Neuronal stem cell (in vitro differentiated cells): ENCODE measurements around the gene GSE1.
A peak's percentile ranks its signal among the peaks of the same experiment; 100 is the strongest.

Experiments used
- DNase-seq: peaks from one replicate; pipeline ENCODE4 v3.0.0-alpha.2; 2013; ENCODE audit warnings: low spot score
- H2AFZ ChIP-seq: one replicate; pipeline ENCODE4 v1.6.1; 2013; ENCODE audit warnings: mild to moderate bottlenecking, low read length, inconsistent platforms
- H2AK5ac ChIP-seq: 2 replicates; pipeline ENCODE4 v1.6.1; 2013; ENCODE audit warnings: low read depth, mild to moderate bottlenecking, inconsistent platforms, low read length, moderate library complexity, mixed read lengths
- H2BK120ac ChIP-seq: 2 replicates; pipeline ENCODE4 v1.6.1; 2013; ENCODE audit warnings: low read depth, mild to moderate bottlenecking, inconsistent platforms, low read length, moderate library complexity, mixed read lengths
- H2BK12ac ChIP-seq: one replicate; pipeline ENCODE4 v1.6.1; 2013; ENCODE audit warnings: low read length, inconsistent platforms
- H2BK15ac ChIP-seq: 2 replicates; pipeline ENCODE4 v1.6.1; 2013; ENCODE audit warnings: mild to moderate bottlenecking, low read length, inconsistent platforms, mixed read lengths
- H2BK5ac ChIP-seq: one replicate; pipeline ENCODE4 v1.6.1; 2013; ENCODE audit warnings: inconsistent platforms, mild to moderate bottlenecking, low read length, moderate library complexity
- H3K14ac ChIP-seq: one replicate; pipeline ENCODE4 v1.6.1; 2013; ENCODE audit warnings: low read length, inconsistent platforms
- H3K18ac ChIP-seq: 2 replicates; pipeline ENCODE4 v1.6.1; 2013; ENCODE audit warnings: low read length, inconsistent platforms
- H3K23ac ChIP-seq: 2 replicates; pipeline ENCODE4 v1.6.1; 2013; ENCODE audit warnings: low read depth, mild to moderate bottlenecking, mixed read lengths, low read length, inconsistent platforms; ENCODE audit not compliant: poor library complexity
- H3K27ac ChIP-seq: replicated peaks from 3 replicates; pipeline ENCODE4 v1.5.1; 2013; ENCODE audit warnings: low read length, inconsistent platforms
- H3K27me3 ChIP-seq, 3 experiments: 2 replicates each; pipeline ENCODE4 v1.6.1; 2013; ENCODE audit warnings: low read length in 3 of 3, mild to moderate bottlenecking in 2 of 3, inconsistent platforms in 1 of 3, low read depth in 1 of 3, mixed read lengths in 1 of 3, moderate library complexity in 1 of 3; ENCODE audit not compliant: control insufficient read depth in 3 of 3, insufficient read depth in 3 of 3
- H3K36me3 ChIP-seq, 2 donors: replicated peaks in 1 of 2; 2 replicates each; pipeline ENCODE4 v1.6.1; 2013; ENCODE audit warnings: low read length in 2 of 2; ENCODE audit not compliant: control insufficient read depth in 2 of 2, insufficient read depth in 2 of 2
- H3K4ac ChIP-seq: 2 replicates; pipeline ENCODE4 v1.6.1; 2013; ENCODE audit warnings: inconsistent platforms, mild to moderate bottlenecking, low read length, moderate library complexity
- H3K4me1 ChIP-seq, 2 donors: 1 replicate in 1 of 2; 2 replicates in 1 of 2; pipeline ENCODE4 v1.6.1; 2013; ENCODE audit warnings: low read length in 2 of 2, low read depth in 1 of 2; ENCODE audit not compliant: control insufficient read depth in 2 of 2, insufficient read depth in 1 of 2
- H3K4me2 ChIP-seq: one replicate; pipeline ENCODE4 v1.6.1; 2013; ENCODE audit warnings: mild to moderate bottlenecking, low read length, inconsistent platforms; ENCODE audit not compliant: insufficient read depth, poor library complexity, severe bottlenecking
- H3K4me3 ChIP-seq, 2 donors: 2 replicates each; pipeline ENCODE4 v1.5.1; 2013; ENCODE audit warnings: low read length in 2 of 2, mild to moderate bottlenecking in 2 of 2, inconsistent platforms in 1 of 2, moderate library complexity in 1 of 2
- H3K79me1 ChIP-seq: one replicate; pipeline ENCODE4 v1.6.1; 2013; ENCODE audit warnings: low read depth, mild to moderate bottlenecking, inconsistent platforms, low read length, moderate library complexity
- H3K9ac ChIP-seq: one replicate; pipeline ENCODE4 v1.6.1; 2013; ENCODE audit warnings: mild to moderate bottlenecking, low read depth, low read length, inconsistent platforms; ENCODE audit not compliant: poor library complexity
- H3K9me3 ChIP-seq, 2 donors: replicated peaks in 1 of 2; 2 replicates each; pipeline versions ENCODE3 to v1.6.1; 2013; ENCODE audit warnings: low read length in 2 of 2, mild to moderate bottlenecking in 2 of 2, inconsistent platforms in 1 of 2, low read depth in 1 of 2, mixed read lengths in 1 of 2, moderate library complexity in 1 of 2; ENCODE audit not compliant: control insufficient read depth in 2 of 2, insufficient read depth in 1 of 2
- H4K8ac ChIP-seq: one replicate; pipeline ENCODE4 v1.6.1; 2013; ENCODE audit warnings: low read depth, mild to moderate bottlenecking, inconsistent platforms, low read length, moderate library complexity
- H4K91ac ChIP-seq: one replicate; pipeline ENCODE4 v1.6.1; 2013; ENCODE audit warnings: low read length, low read depth, mild to moderate bottlenecking, inconsistent platforms; ENCODE audit not compliant: poor library complexity
- WGBS, 2 donors: extraction: QIAGEN DNeasy Blood & Tissue Kit; methylation state at CpG; one replicate each; pipeline ENCODE4 v1.1.7; 2013; ENCODE audit warnings: missing lambda C conversion rate in 2 of 2, mixed read lengths in 1 of 2; ENCODE audit not compliant: insufficient read length in 2 of 2, insufficient replicate concordance in 1 of 2; ENCODE audit errors: extremely low coverage in 2 of 2; 5-methylcytosine and 5-hydroxymethylcytosine counted together

GSE1 gene

GRCh38 chr16:85661740-85662481 lies 48.8 kb downstream of the GSE1 start:
- Histone ChIP-seq H3K9ac (peak overlapping the region; percentile 34), H3K36me3 (peaks cover 35 to 85% of the 10 kb centered on the region in 2 donors), H3K4me2 (peak overlapping the region; percentile 38), H2BK5ac (peak overlapping the region; percentile 95), H3K79me1 (peaks cover 8% of the 10 kb centered on the region), H3K9me3 (peaks cover 0 to 2% of the 10 kb centered on the region in 2 donors), H4K91ac (no peak overlapping the region), H3K27me3 (no peaks in the 10 kb centered on the region), H3K4ac (peak overlapping the region; percentile 67), H2AK5ac (peak overlapping the region; percentile 92), H2BK15ac (peak overlapping the region; percentile 99), H3K4me1 (peaks cover 27 to 35% of the 10 kb centered on the region in 2 donors), H2AFZ (no peak overlapping the region), H3K18ac (peak overlapping the region; percentile 97), H2BK120ac (peak overlapping the region; percentile 87), H4K8ac (no peak overlapping the region), H3K23ac (no peak overlapping the region), H3K4me3 (no peak overlapping the region), H2BK12ac (no peak overlapping the region), H3K14ac (no peak overlapping the region), H3K27ac (peak overlapping the region; percentile 79)
- DNase-seq = no peak
- WGBS, 2 donors = no CpG with 5 or more reads among the region's 26 CpGs

GRCh38 chr16:85662482-85662812 lies 49.3 kb downstream of the GSE1 start:
- peak overlapping the region; percentile 97 for H3K18ac ChIP-seq
- peak; percentile 84 for DNase-seq
- H3K4me1 ChIP-seq = peaks cover 27 to 35% of the 10 kb centered on the region in 2 donors

GRCh38 chr16:85662976-85663830 lies 50.1 kb downstream of the GSE1 start:
- Histone ChIP-seq H4K8ac (no peak overlapping the region), H4K91ac (peak overlapping the region; percentile 77), H3K27me3 (no peaks in the 10 kb centered on the region), H2AFZ (no peak overlapping the region), H2BK12ac (peak overlapping the region; percentile 75), H2BK15ac (peak overlapping the region; percentile 94), H2AK5ac (peak overlapping the region; percentile 95), H3K4me3 (no peak overlapping the region), H3K27ac (peak overlapping the region; percentile 79), H3K18ac (peak overlapping the region; percentile 92), H3K36me3 (peaks cover 37 to 85% of the 10 kb centered on the region in 2 donors), H3K4me2 (no peak overlapping the region), H3K14ac (peak overlapping the region; percentile 25), H3K4me1 (peaks cover 27 to 35% of the 10 kb centered on the region in 2 donors), H2BK120ac (peak overlapping the region; percentile 90), H2BK5ac (peak overlapping the region; percentile 95), H3K79me1 (peaks cover 8% of the 10 kb centered on the region), H3K4ac (no peak overlapping the region), H3K9me3 (peaks cover 0 to 2% of the 10 kb centered on the region in 2 donors), H3K23ac (peak overlapping the region; percentile 68), H3K9ac (peak overlapping the region; percentile 9)
- no CpG with 5 or more reads among the region's 38 CpGs for WGBS, 2 donors
- no peak for DNase-seq

More at GRCh38 chr16:85662482-85662812, 49.3 kb downstream of the GSE1 start:
- Histone ChIP-seq H2AK5ac (no peak overlapping the region), H3K79me1 (peaks cover 8% of the 10 kb centered on the region), H4K91ac (peak overlapping the region; percentile 77), H3K27me3 (no peaks in the 10 kb centered on the region), H3K9ac (no peak overlapping the region), H2AFZ (no peak overlapping the region), H3K27ac (peak overlapping the region; percentile 79), H4K8ac (no peak overlapping the region), H2BK5ac (peak overlapping the region; percentile 95), H2BK12ac (no peak overlapping the region), H2BK15ac (peak overlapping the region; percentile 94), H3K4me3 (no peak overlapping the region), H3K23ac (no peak overlapping the region), H3K14ac (no peak overlapping the region), H3K4me2 (peak overlapping the region; percentile 38), H3K36me3 (peaks cover 35 to 85% of the 10 kb centered on the region in 2 donors), H3K4ac (no peak overlapping the region), H2BK120ac (peak overlapping the region; percentile 90), H3K9me3 (peaks cover 0 to 2% of the 10 kb centered on the region in 2 donors)
- WGBS, 2 donors = no CpG with 5 or more reads among the region's 3 CpGs

- Histone ChIP-seq H2BK5ac (peak overlapping the region; percentile 95), H3K18ac (peak overlapping the region; percentile 12), H2BK120ac (no peak overlapping the region), H3K27ac (no peak overlapping the region), H2AK5ac (peak overlapping the region; percentile 95), H3K4me3 (no peak overlapping the region), H3K4me1 (peaks cover 27 to 35% of the 10 kb centered on the region in 2 donors), H3K23ac (peak overlapping the region; percentile 13), H4K8ac (no peak overlapping the region), H2AFZ (no peak overlapping the region), H3K79me1 (peaks cover 4% of the 10 kb centered on the region), H3K36me3 (peaks cover 39 to 85% of the 10 kb centered on the region in 2 donors), H4K91ac (no peak overlapping the region), H2BK15ac (no peak overlapping the region), H3K9ac (no peak overlapping the region), H3K9me3 (peaks cover 0 to 2% of the 10 kb centered on the region in 2 donors), H2BK12ac (no peak overlapping the region), H3K14ac (no peak overlapping the region), H3K4ac (no peak overlapping the region), H3K27me3 (no peaks in the 10 kb centered on the region), H3K4me2 (no peak overlapping the region)
- no CpG with 5 or more reads among the region's 12 CpGs for WGBS, 2 donors
- DNase-seq = no peak
These were observed 50.8 kb downstream of the GSE1 start for GRCh38 chr16:85663891-85664321.
